Activated T-helper 1 cell treated with anti-CD3 and anti-CD28 coated beads, Interleukin-2, amount 50 U/mL, for 16 hours (primary cell): ENCODE measurements around the gene RCBTB2.
"Not testable (repeated sequence)": the region's sequence is repeated elsewhere in the genome, so short reads cannot be mapped to it uniquely, and the experiment has no call there.

ENCODE experiments used
- DNase-seq, 2 donors: peaks; one replicate each; pipeline ENCODE4 v3.0.0-alpha.2; 2020; ENCODE audit warnings: low read depth in 1 of 2, low spot score in 1 of 2

The RCBTB2 gene

DNA sequence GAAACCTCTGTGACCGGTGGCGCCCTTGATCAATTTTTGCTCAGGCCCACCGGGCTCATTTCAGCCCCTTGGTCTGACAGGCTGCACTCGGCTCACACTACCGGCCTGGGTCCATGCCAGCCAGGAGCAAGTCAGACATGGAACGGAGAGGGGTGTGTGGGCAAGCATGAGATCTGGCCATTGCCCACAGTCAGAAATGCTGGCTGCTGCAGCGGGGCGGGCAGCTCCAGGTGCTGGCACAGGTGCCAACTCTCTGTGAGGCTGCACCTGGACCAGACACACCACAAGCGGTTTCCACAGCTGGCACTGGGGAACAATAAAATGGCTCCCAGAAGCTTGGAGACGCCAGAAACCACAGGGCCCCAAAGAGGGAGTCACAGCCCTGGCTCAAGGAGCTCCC is 76.3 kb downstream of the RCBTB2 start:
- no peak for DNase-seq

DNA sequence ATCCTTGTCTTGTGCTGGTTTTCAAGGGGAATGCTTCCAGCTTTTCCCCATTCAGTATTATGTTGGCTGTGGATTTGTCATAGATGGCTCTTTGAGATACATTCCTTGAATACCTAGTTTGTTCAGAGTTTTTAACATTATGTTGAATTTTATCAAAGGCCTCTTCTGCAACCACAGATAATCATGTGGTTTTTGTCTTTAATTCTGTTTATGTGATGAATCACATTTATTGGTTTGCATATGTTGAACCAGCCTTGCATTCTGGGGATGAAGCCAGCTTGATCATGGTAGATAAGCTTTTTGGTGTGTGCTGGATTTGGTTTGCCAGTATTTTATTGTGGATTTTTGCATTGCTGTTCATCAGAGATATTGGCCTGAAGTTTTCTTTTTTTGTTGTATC is 81.7 kb downstream of the RCBTB2 start:
- not testable (repeated sequence) for DNase-seq

DNA sequence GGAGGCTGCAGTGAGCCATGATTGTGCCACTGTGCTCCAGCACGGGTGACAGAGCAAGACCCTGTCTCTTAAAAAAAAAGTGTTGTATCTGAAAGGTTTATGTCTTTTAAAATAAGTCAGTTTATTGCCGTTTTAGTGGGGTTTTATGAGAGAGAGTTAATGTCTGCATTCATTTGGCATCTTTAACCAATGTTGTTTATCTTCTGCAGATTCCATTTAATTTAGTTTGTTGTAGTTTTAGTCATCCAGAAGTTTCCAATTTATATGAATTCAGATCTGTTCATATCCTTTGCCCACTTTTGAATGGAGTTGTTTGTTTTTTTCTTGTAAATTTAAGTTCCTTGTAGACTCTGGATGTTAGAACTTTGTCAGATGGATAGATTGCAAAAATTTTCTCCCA is 83.2 kb downstream of the RCBTB2 start:
- no peak for DNase-seq

DNA sequence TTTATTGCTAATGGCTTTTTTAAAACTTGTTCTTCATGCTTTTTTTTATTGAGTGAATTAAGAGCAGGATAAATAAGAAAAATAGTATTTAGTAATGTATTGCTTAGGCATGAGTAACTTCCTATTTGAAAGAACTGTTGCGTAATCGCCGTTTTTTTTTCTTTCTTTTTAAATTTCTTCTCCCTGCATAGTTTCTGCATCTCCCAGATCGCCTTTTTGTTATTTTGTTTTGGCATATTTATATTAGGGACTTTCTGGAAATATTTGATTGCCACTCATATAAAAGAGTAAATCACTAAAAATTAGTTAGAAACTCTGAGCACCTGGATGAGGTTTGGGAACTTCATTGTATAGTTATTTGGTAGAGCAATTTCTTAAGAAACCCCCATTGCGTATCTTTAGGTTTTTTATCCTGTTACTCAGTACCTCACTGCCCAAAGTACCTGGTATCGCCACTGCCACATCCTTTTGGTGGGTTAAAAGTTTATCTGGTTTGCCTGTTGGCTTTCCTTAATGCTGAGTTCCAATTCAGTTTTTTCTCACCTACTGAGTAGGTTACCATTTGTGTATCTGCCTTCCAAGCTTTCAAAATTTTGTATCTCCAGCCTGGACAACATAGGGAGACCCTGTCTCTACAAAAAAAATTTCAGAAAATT is 83.8 kb downstream of the RCBTB2 start:
- DNase-seq = no peak

DNA sequence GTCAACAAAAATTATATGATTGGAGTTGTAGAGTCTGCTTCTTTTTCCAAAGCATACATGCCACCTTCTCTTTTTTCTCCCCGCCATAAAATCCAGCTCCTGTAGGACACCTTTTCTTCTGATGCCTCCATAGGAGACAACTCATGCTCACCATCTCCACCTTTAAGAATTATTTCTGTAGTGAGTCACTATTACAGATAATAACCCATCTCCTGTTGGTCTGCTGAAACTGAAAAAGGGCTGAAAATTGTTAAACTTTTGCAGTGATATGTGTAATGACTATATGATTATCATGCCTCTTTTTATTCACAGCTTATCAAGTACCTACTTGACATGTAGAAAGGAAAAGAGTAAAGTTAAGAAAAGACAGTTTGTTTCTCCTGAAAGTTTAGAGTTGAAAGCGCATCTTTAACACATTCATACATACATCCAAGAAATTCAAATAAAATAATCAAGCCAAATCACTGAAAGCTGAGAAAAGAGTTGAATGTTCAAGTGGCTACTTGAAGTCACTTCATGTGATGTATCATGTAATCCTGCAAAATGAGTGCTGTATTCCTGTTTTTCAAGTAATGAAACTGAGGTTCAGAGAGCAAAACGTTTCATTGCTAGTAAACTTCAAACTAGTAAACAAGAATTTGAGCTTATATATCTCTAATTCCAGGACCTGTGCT is 84.5 kb downstream of the RCBTB2 start:
- DNase-seq = no peak

DNA sequence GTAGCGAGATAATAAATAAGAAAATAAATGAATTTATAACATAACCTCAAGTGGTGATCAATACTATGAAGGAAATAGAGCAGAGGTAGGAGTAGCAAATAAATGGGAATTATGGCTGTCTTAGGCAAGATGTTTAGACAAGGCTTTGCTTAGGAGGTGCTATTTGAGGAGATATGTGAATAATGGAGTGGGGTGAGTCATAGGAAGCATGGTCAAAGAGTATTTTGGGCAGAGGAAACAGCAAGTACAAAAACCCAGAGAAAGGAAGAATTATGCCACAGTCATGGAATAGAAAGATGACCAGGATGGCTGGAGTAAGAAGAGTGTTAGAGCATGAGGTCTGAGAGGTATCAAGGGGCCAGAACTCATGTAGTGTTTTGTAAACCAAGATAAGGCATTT is 86.4 kb downstream of the RCBTB2 start:
- DNase-seq = no peak

DNA sequence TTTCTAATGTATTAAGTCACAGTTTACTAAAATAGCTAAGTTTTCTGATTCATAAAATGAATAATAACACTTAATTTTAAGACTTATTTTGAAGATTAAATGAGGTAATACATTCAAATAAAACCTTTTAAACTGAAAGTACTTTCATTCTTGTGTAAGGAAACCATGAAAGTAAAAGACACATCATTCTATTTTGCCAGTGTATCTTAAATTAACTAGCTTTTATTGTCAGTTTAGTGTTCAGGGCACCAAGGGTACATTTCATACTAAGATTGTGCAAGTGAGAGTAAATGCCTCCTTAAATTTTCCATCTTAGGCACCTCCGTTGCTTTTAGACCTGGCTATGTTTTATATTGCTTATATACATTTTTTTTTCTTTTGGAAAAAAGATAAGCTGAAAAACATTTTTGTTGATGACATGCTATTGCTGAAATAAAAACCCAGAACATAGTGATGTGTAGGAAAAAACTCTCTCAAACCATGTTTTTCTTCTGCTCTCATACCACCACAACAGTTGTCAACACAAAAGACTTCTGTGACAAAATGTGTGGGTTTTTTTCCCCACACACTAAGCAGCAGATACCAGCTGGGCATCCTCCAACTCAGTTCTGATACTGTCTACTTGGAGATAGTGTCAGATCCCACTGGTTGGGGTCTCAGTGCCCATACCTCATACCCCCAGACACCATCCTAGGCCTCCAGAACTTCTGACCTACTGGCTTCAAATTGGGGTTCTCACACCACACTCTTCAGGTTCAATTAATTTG is 89.3 kb downstream of the RCBTB2 start:
- no peak for DNase-seq
